HG02678 (cell line): ENCODE data around the gene PKD1L1.

Experiments used
- ATAC-seq: cut with Tn5 transposase; IDR thresholded peaks from one replicate; pipeline ENCODE4 v1.9.1; 2021; ENCODE audit warnings: mild to moderate bottlenecking, moderate library complexity; ENCODE audit not compliant: unreplicated experiment

Gene PKD1L1

GRCh38 chr7:47878662-47879061 is 69.6 kb downstream of the PKD1L1 start:
- ATAC-seq = no peak

- no peak for ATAC-seq
Observed at GRCh38 chr7:47877336-47877735, 70.9 kb downstream of the PKD1L1 start.

- no peak for ATAC-seq
Observed at GRCh38 chr7:47875998-47876744, 72.1 kb downstream of the PKD1L1 start.

DNA sequence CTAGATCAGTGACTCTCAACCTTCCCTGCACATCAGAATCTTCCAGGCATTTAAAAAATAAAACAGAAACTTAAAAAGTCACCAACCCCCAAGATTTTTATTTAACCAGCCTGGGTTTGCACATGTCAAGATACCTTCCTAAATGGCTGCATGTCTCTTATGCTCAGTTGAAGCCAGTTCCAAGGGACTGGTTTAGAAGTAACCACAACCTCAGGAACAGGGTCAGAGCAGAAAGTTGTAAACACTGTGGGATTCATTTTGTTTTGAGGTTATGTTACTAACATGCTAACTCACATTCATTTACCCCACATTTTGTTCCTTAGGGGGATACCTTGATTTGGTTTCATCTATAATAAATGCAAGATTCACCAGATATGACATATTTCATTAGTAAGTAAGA is 72.9 kb downstream of the PKD1L1 start:
- ATAC-seq = no peak

DNA sequence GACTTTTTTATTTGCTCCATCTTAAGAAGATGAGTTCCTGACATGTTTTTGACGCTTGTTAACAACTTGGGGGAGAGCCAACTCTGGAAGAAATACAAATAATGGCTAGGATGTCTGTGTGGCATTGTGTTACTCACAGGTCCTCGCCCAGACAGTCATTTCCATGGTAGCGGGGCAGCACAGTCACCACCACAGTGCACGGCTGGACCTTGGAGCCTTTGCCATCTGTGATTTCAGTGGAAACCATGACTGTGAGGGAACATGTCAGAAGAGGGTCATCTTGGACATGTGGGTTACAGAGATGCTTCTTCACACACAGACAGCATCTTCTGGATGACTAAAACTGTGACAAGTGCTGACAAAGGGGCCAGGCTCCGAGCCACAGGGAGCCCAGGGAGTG is 74.5 kb downstream of the PKD1L1 start:
- ATAC-seq = no peak

DNA sequence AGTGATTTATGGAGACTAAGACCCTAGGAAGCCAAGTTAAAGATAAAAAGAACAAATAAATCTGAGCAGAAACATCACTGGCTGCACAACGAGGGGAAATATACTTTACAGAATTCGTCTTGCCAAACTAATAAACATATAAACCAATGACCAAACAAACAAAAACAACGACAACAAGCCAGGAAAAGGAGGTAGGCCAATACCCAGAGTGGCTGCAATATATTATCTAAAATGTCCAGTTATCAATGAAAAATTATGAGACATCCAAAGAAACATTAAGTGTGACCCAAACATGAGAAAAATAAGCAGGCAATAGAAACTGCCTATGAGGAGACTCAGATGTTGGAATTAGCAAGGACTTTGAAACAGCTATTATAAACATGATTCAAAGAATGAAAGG is 81.0 kb downstream of the PKD1L1 start:
- ATAC-seq = no peak

- no peak for ATAC-seq
Observed at GRCh38 chr7:47866120-47866519, 82.1 kb downstream of the PKD1L1 start.

DNA sequence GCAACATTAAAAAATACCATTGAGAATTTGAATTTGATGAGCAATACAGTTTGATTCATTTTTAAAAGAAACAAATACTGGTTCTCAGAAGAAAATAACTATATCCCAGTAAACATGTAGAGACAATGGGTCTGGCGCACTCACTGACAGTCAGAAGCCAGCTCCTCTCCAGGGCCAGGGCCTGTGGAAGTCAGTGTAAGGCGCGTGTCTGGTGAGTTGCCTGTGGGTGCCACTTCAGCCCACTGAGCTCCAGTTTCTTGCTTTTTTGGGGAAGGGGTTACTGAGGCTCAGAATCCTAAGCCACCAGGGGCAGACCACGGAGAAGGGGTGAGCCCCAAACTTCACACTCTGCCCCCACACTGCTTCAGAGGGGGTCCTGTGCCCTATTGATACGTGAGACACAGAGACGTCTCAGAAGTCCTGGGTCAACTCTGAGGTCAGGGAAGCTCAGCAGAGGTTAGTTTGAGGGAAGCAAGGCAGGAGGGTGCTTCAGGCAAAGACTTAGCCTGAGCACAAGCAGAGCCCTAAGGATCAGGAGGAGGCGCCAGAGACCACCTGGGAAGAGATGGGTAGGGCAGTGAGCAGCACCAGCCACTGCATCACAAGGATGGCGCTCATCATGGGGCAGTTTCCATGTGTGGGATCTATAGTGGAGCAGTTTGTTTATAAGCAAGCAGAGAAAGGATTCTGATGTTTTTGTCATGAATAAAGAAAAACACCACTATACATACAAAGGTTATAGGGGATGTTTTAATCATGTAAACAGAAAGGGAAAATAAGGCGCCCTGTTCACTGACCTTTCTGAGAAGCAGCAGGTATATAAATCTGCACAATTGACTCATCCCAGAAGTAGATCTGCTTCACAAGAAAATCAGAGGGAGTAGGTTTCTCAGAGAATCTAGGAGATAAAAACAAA is 95.7 kb downstream of the PKD1L1 start:
- no peak for ATAC-seq

GRCh38 chr7:47847207-47847606 is 101.1 kb downstream of the PKD1L1 start:
- ATAC-seq = no peak

- no peak for ATAC-seq
Observed at GRCh38 chr7:47846138-47846836, 102.0 kb downstream of the PKD1L1 start.

DNA sequence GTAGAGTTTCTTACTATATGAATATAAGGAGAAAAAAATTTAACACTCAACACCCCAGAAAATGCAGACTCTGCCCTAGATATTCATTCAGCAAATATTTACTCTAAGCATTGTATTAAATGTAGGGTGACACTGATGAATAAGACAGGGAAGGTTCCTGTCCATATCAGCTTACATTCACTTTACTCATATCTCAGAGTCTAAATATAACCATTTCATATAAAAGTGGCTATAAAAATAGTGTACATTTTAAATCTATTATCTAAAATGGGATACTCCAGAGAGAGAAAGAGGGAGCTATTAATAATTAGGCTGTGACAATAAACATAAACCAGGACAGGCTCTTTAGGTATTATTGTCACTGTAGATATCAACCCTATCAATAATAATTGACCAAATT is 104.0 kb downstream of the PKD1L1 start:
- no peak for ATAC-seq

DNA sequence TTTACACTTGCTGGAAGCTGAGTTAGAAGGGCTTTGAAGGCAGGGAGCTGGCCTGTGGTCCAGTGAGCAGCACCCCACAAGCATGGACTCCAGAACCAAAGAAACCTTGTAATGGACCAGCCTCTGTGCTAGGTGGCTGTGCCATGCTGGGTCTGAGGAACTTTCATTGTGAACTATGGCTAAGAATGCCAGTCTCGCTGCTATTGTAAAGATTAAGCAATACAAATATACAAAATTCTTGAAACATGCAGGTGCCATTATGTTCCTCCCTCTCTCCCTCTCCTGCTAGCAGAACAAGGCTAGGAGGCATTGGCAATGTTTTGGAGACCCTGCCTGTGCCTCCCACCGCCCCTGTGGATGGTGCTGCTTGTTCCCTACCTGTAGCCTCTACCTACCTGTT is 105.0 kb downstream of the PKD1L1 start:
- no peak for ATAC-seq

DNA sequence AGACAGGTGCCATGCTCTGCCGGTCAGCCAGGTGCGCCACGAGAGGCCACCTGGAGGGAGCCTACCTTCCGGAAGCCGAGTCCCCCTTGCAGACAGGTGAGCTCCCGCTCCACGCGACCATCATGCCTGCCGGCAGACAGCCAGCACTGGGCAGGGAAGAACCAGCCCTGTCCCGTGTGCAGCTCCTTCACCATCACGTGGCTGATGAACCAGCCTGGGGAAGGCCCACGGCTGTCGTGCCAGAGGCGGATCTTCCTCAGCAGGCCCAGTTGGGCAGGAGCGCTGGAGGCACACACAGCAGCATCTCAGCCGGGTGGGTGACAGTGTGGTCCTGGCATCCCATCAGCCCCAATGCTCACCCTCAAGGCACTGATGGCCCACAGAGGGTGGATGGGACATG is 108.9 kb downstream of the PKD1L1 start:
- ATAC-seq = no peak

GRCh38 chr7:47837826-47838225 is 110.4 kb downstream of the PKD1L1 start:
- ATAC-seq = no peak

- no peak for ATAC-seq
Observed at GRCh38 chr7:47836503-47837202, 111.6 kb downstream of the PKD1L1 start.

- ATAC-seq = no peak
Observed at GRCh38 chr7:47836080-47836479, 112.2 kb downstream of the PKD1L1 start.

GRCh38 chr7:47833211-47833610 is 115.1 kb downstream of the PKD1L1 start:
- ATAC-seq = peak; percentile 51

DNA sequence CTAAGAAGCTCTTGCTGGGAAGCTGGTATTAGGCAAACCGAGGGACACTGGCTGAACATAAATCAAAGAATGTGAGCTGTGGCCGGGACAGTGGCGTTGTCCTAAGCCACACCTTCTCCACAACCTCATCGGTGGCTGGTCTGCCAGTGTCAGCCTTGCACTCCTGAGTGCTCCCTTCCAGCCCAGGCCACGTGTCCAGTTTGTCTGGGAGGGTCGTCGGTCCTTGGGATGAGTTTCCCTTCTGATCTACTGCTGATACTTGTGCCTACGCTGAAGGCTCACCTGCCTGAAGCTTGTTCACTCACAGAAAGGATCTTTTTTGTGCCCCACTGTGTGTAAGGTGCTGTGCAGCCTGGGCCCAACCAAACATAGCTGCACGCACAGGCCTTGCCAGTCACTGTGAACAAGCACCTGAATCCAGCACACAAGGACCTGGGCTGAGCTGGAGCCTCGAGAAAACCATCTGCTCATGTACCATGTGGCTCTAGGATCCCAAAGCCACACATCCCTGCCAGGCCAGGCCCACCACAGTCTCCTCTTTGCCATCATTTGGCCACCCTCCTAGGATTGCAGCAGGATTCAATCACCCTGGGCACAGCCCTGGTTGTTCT is 116.1 kb downstream of the PKD1L1 start:
- ATAC-seq = no peak

DNA sequence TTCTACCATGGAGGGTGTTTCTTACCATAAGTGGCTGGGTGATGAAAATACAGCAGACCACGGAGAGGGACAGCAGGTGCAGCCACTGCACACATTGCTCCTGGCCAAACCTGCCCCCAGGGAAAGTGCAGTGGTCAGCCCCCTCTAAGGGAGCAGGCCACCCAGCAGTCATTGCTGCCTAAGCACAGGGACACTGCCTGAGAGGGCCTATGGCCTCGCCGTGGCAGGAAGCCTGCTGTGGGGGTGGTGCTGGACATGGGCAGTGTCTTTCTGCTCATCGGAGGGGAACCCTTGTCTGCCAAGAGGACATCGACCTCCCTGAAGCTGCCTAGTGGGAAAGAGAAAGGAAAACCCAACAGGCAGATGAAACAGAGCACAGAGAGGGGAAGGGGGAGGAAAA is 118.3 kb downstream of the PKD1L1 start:
- no peak for ATAC-seq

DNA sequence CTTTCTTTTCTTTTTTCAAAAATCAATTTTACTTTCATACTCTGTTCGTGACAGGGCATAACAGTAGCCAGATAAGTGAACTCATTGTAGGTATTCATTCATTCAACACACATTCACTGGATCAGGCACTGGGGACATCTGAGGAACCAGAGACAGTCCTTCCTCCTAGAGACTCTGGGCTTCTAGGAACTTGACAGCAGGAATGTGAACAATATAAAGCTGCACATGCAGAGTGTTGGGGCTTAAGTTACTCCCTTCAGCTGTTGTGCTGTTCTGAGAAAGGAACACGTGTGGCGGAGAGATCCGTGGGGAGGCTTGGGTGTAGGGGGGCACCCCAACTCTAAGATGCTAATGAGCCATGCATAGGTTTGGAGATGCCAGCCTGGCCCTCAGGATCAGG is 120.4 kb downstream of the PKD1L1 start:
- ATAC-seq = no peak

GRCh38 chr7:47827351-47827756 is 120.9 kb downstream of the PKD1L1 start:
- no peak for ATAC-seq
